Fibroblast of the aortic adventitia (primary cell): ENCODE data around the gene MFSD6. TPM values are rescaled to one million over a fixed set of nuclear protein-coding genes. Genes with fewer than 3 reads are reported as not detected.
A peak's percentile ranks its signal among the peaks of the same experiment; 100 is the strongest.
"Not testable (repeated sequence)": the region's sequence is repeated elsewhere in the genome, so short reads cannot be mapped to it uniquely, and the experiment has no call there.

ENCODE experiments used
- DNase-seq: peaks from one replicate; pipeline ENCODE4 v3.0.0-alpha.2; 2010; ENCODE audit warnings: low read depth
- H3K4me3 ChIP-seq: 2 replicates; pipeline ENCODE4 v1.5.1; 2011; ENCODE audit warnings: low read depth, mild to moderate bottlenecking, control low read depth, low read length, moderate library complexity
- total RNA-seq: library from RNA; depleted of rRNA; stranded (reverse); fragments of >200 nt; gene quantifications from 2 replicates; pipeline ENCODE4 v1.2.3, GENCODE V29; 2012; ENCODE audit warnings: low replicate concordance
- TF ChIP-seq, protein P1 (sequence below): IDR thresholded peaks from 2 replicates; pipeline ENCODE4 v1.5.1; 2011; ENCODE audit warnings: mild to moderate bottlenecking, low read length, control low read depth, inconsistent platforms; ENCODE audit not compliant: insufficient read depth

Gene MFSD6
- total RNA-seq, 1 donor, result 8.0 TPM

DNA sequence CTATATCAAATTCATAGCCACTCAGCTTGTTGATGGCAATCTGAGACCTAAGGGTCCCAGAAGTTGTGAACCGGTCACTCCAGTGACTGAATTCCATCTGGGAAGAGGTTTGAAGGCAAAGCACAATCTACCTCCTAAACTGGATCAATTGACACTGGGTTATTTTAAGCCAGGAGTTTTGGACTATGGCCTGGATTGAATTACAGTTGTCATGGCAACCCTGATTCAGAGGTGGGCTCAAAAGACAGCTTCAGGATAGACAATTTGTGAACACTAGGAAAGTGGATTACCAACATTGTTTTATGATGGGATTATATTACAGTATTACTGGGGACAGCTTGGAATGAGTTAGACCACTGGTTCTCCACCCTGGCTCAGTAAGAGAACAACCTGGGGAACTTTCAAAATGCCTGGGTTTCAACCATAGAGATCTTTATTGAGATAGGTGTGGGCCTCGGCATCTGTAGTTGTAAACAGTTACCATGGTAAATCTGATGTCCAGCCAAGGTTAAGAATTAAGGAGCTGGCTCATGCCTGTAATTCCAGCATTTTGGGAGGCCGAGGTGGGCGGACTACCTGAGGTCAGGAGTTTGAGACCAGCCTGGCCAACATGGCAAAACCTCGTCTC lies 58.8 kb downstream of the MFSD6 start:
- TF ChIP-seq, protein P1, sequence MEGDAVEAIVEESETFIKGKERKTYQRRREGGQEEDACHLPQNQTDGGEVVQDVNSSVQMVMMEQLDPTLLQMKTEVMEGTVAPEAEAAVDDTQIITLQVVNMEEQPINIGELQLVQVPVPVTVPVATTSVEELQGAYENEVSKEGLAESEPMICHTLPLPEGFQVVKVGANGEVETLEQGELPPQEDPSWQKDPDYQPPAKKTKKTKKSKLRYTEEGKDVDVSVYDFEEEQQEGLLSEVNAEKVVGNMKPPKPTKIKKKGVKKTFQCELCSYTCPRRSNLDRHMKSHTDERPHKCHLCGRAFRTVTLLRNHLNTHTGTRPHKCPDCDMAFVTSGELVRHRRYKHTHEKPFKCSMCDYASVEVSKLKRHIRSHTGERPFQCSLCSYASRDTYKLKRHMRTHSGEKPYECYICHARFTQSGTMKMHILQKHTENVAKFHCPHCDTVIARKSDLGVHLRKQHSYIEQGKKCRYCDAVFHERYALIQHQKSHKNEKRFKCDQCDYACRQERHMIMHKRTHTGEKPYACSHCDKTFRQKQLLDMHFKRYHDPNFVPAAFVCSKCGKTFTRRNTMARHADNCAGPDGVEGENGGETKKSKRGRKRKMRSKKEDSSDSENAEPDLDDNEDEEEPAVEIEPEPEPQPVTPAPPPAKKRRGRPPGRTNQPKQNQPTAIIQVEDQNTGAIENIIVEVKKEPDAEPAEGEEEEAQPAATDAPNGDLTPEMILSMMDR, result no peak
- peak; percentile 3 for DNase-seq
- H3K4me3 ChIP-seq, result no peak overlapping the region

DNA sequence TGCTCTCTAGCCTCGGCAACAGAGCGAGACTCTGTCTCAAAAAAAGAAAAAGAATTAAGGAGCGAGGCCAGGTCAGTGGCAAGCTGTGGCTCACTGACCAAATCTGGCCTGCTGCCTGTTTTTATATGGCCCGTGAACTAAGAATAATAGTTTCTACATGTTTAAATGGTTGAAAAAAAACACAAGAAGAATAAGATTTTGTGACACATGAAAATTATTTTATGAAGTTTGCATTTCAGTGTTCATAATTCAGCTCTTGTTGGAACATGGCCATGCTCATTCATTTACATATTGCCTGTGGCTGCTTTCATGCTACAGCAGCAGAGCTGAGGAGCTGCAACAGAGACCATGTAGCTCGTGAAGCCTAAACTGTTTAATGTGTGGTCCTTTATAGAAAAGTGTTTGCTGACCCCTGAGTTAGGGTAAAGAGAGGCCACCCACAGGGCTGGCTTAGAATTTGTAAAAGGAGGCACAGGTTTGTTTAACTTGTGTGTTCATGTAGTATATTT lies 59.5 kb downstream of the MFSD6 start:
- DNase-seq, result peak; percentile 45
- H3K4me3 ChIP-seq, result no peak overlapping the region
- TF ChIP-seq, protein P1, result no peak

DNA sequence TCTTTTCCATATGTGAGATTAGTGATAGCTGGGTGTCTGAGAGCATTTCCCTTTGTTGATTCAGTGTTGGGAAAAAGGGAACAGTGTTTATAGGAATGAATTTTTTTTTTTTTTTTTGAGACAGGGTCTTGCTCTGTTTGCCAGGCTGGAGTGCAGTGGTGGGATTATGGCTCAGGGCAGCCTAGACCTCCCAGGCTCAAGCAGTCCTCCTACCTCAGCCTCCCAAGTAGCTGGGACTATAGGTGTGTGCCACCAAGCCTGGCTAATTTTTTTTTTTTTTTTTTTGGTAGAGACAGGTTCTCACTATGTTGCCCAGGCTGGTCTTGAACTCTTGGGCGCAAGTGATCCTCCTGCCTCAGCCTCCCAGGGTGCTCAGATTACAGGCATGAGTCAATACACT lies 60.2 kb downstream of the MFSD6 start:
- DNase-seq, H3K4me3 ChIP-seq: not testable (repeated sequence)

DNA sequence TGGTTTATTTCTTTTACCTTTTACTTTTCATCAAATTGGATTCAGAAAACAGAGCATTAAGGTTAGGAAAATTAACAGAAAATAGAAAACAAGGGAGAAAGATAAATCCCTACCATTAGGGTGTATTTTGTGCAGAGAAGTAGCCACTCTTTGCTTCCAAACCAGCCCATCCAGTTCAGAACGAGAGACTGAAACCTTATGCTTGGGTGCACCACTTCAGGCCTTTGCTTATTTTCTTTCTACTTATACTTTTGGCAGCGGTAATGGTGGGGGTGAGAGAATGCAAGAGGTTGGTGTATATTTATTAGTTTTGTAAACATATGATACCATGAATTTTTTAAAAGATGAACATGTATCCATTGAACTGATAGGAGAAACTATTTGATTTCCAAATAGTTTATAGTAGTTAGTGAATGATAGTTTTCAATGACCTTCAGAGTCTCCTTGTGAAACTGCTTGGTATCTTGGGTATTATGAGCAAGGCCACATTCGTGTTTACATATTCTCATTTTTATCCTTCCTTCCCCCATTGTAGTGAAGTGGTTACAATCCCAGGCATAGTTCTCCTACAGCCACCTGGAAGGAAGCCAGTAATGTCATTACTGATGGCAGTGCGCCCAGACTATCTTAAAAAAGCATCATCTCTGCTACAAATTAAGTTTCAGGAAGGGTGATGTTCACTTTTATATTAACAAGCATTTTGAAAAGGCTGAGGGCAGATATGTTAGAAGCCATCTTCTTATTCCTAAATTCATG lies 60.8 kb downstream of the MFSD6 start:
- H3K4me3 ChIP-seq, result no peak overlapping the region
- DNase-seq, result peak; percentile 99
- TF ChIP-seq, protein P1, result no peak

DNA sequence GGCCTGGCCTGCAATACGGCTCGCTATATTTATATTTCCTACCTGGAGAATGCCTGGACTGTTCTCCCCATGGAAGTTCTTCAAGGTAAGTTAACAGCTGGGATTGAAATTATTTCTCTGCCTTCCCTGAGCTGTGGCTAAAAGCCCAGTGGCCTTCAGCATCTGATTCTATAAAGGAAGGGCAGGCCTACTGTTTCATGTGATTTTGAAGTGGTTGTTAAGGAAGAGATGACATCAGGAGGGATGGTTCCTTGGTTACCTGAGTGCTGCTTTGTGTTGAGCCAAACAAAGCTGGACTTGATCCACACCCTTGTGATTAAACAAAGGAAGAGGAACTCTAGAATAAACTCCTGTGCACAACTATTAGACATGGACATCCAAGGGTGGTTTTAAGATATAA lies 61.6 kb downstream of the MFSD6 start:
- DNase-seq, result peak; percentile 84
- TF ChIP-seq, protein P1, result no peak
- H3K4me3 ChIP-seq, result no peak overlapping the region

DNA sequence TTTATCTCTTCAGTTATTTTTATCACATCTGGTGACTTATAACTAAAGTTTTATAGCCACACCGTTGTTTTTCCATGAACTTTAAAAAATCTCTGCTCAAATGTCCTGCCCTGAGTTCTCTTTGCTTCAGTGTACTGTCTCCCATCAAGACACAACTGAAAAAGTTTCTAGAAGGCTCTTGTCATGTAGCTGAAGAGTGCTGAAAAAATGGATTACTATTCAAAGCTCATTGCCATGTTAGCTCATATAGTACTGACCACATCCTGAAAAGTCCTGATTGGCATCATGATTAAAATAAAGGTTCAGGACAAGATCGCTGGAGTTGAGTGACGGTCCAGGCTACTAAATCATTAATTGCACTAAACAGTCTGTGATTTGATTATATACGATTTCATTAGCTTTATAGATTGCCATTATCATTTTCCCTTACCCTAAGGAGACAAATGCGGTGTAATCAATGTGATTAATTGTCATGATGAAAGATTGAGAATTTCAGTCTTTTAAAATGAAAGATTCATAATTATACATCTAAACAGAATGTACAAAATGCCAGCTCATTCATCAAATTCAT lies 62.2 kb downstream of the MFSD6 start:
- no peak overlapping the region for H3K4me3 ChIP-seq
- TF ChIP-seq, protein P1, result no peak
- DNase-seq, result no peak

DNA sequence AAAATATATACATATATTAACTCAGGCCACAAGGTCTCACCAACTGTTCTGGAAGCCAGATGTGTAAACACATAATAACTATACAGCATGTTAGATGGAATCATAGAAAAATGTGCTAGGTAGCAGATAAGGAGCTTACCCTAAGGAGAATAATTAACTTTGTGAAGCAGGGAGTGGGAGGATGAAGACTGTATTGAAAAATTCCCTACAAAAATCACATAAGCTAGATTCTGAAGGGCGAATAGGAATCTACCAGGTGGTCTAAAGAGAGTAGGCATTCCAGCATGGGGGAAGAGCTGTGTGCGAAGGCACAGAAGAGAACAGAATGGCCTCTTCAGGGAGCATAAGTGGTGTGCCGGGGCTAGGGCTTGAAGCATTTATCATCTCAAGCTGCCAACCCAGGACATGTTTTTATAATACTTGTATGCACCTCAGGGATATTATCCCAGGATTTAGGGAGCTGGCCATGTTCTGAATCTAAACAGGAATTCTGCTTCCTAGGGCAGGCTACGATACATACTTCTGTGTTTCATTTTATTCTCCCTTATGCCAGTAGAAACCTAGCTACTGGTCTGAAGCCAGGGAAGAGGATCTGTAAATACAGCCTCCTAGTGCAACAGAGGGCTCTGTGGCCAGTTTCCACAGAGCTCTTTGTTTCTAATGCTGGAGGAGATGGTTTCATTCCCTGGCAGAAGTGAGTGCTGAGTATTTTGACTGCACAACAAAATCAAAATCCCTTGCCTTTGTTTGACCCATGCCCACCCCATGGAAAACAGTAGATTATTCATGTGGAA lies 69.7 kb downstream of the MFSD6 start:
- H3K4me3 ChIP-seq, result no peak overlapping the region
- TF ChIP-seq, protein P1, result no peak
- peak; percentile 31 for DNase-seq
